ENCODE results near the gene BLVRA.
"Not testable (repeated sequence)": the region's sequence is repeated elsewhere in the genome, so short reads cannot be mapped to it uniquely, and the experiment has no call there.

DNA sequence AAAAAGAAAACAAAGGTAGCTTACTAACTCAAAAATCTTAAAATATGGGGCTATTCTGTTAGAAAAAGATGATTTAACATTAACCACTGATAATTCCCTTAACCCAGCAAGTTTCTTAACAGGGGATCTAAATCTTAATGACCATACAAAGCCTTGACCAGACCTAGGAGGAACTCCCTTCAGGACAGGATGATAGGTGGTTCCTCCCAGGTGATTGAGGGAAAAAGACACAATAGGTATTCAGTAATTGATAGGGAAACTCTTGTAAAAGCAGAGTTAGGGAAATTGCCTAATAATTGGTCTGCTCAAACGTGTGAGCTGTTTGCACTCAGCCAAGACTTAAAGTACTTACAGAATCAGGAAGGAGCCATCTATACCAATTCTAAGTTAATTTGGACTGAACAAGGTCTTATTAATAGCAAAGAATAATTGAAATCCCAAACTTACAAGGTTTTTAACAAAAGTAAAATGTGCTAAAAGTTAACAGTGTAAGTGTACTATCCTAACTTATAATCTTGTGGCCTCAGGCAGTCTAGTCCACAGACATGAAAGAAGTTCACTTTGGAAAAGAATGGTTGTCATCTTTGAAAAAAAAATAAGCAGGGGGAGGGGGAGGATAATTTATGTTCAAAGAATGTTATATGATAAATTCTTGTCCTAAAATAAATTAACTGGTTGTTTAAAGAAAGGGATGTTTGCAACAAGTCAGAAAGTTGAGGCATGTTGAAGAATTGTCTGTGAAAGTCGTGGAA, 57.7 kb downstream of the BLVRA start:
- TF ChIP-seq, protein P1, sequence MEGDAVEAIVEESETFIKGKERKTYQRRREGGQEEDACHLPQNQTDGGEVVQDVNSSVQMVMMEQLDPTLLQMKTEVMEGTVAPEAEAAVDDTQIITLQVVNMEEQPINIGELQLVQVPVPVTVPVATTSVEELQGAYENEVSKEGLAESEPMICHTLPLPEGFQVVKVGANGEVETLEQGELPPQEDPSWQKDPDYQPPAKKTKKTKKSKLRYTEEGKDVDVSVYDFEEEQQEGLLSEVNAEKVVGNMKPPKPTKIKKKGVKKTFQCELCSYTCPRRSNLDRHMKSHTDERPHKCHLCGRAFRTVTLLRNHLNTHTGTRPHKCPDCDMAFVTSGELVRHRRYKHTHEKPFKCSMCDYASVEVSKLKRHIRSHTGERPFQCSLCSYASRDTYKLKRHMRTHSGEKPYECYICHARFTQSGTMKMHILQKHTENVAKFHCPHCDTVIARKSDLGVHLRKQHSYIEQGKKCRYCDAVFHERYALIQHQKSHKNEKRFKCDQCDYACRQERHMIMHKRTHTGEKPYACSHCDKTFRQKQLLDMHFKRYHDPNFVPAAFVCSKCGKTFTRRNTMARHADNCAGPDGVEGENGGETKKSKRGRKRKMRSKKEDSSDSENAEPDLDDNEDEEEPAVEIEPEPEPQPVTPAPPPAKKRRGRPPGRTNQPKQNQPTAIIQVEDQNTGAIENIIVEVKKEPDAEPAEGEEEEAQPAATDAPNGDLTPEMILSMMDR (IDR thresholded peaks at IDR 0.05), result not testable (repeated sequence)
- TF ChIP-seq POLR2AphosphoS5, EP300, POLR2A (IDR thresholded peaks at IDR 0.05): not testable (repeated sequence)

All from upper lobe of left lung (tissue), 4 donors.